Measurements from ENCODE around the gene NDUFS2. TPM values are rescaled to one million over a fixed set of nuclear protein-coding genes. Genes with fewer than 3 reads are reported as not detected.

The NDUFS2 gene
- total and polyA plus RNA-seq, 9 of the 15 experiments (the other 6 are each of a cell fraction or from before 2014, with no cell fraction given), result 70.0 to 176 (median 141) TPM

GRCh38 chr1:161225534-161226319, 23.6 kb downstream of the NDUFS2 start, which contains the start of gene TOMM40L (continued):
- TF ChIP-seq ZNF280A (IDR thresholded peaks at IDR 0.05; ENCODE audit: low read depth, partially characterized antibody) (no peak), EWSR1 (IDR thresholded peaks at IDR 0.05; ENCODE audit: borderline replicate concordance, low read depth, partially characterized antibody) (no peak), SMARCA5 (IDR thresholded peaks at IDR 0.05) (no peak), LEF1 (IDR thresholded peaks at IDR 0.05) (0 out of 2 replicates have a peak, but pooled peaks have one; percentile 24), ZBTB5 (IDR thresholded peaks at IDR 0.05) (no peak), CREB3L1 (IDR thresholded peaks at IDR 0.05; ENCODE audit: borderline replicate concordance, low read depth) (no peak), RBM34 (IDR thresholded peaks at IDR 0.05; ENCODE audit: borderline replicate concordance, insufficient read depth, low read length) (no peak), NR1H2 (CRISPR knock-in tag; IDR thresholded peaks at IDR 0.05) (no peak), ZNF224 (CRISPR knock-in tag; IDR thresholded peaks at IDR 0.05) (no peak), ETS1 (conservative IDR thresholded peaks at IDR 0.05; ENCODE audit: control insufficient read depth, low read depth, low read length) (0 out of 2 replicates have a peak, but pooled peaks have one; percentile 53), SP1 (CRISPR knock-in tag; IDR thresholded peaks at IDR 0.05) (peak; percentile 66), CBFB (CRISPR knock-in tag; IDR thresholded peaks at IDR 0.05) (no peak), ZNF146 (CRISPR knock-in tag; IDR thresholded peaks at IDR 0.05; ENCODE audit: unreplicated experiment) (no peak), ZNF584 (CRISPR knock-in tag; IDR thresholded peaks at IDR 0.05; ENCODE audit: low read depth) (no peak), RBM15 (IDR thresholded peaks at IDR 0.05; ENCODE audit: insufficient read depth, low read length) (no peak)
